Astrocyte (in vitro differentiated cells and primary cell): ENCODE results near the gene TMEM100. TPM values are rescaled to one million over a fixed set of nuclear protein-coding genes. Genes with fewer than 3 reads are reported as not detected.

Source experiments
- DNase-seq: peaks from one replicate; pipeline ENCODE4 v3.0.0-alpha.2; 2010; ENCODE audit warnings: low read depth
- FAIRE-seq: peaks from 2 replicates; lab custom pipeline; 2011; peaks lifted over from hg19 to GRCh38; lab: Jason Lieb, UNC
- H2AFZ ChIP-seq: 2 replicates; pipeline ENCODE4 v1.6.0; 2012; ENCODE audit warnings: low read depth, low read length, inconsistent platforms
- H3K27ac ChIP-seq: 2 replicates; pipeline ENCODE4 v1.5.1; 2011; ENCODE audit warnings: low read depth, low read length, inconsistent platforms
- H3K27me3 ChIP-seq: 2 replicates; pipeline ENCODE4 v1.6.0; 2011; ENCODE audit warnings: low read length, inconsistent platforms; ENCODE audit not compliant: insufficient read depth
- H3K36me3 ChIP-seq: 2 replicates; pipeline ENCODE4 v1.5.1; 2011; ENCODE audit warnings: low read length, inconsistent platforms; ENCODE audit not compliant: insufficient read depth
- H3K4me1 ChIP-seq: 2 replicates; pipeline ENCODE4 v1.5.1; 2011; ENCODE audit warnings: low read length, inconsistent platforms; ENCODE audit not compliant: insufficient read depth
- H3K4me2 ChIP-seq: 2 replicates; pipeline ENCODE4 v1.6.0; 2012; ENCODE audit warnings: low read length, inconsistent platforms
- H3K4me3 ChIP-seq: 2 replicates; pipeline ENCODE4 v1.5.1; 2011; ENCODE audit warnings: low read depth, mild to moderate bottlenecking, low read length, inconsistent platforms; ENCODE audit not compliant: insufficient read depth
- H3K79me2 ChIP-seq: 2 replicates; pipeline ENCODE4 v1.6.0; 2012; ENCODE audit warnings: mild to moderate bottlenecking, low read length, inconsistent platforms; ENCODE audit not compliant: insufficient read depth
- H3K9ac ChIP-seq: 2 replicates; pipeline ENCODE4 v1.6.0; 2012; ENCODE audit warnings: mild to moderate bottlenecking, low read length, inconsistent platforms
- H3K9me3 ChIP-seq: 2 replicates; pipeline ENCODE4 v1.5.1; 2012; ENCODE audit warnings: low read depth, mild to moderate bottlenecking, low read length, inconsistent platforms; ENCODE audit not compliant: insufficient read depth
- H4K20me1 ChIP-seq: 2 replicates; pipeline ENCODE4 v1.6.0; 2012; ENCODE audit warnings: low read length, inconsistent platforms; ENCODE audit not compliant: insufficient read depth
- H3K27ac Mint-ChIP-seq: one replicate; pipeline ENCODE4 v1.8.0; 2021; ENCODE audit warnings: mild to moderate bottlenecking, mixed read lengths; ENCODE audit not compliant: unreplicated experiment
- H3K27me3 Mint-ChIP-seq: one replicate; pipeline ENCODE4 v1.8.0; 2021; ENCODE audit warnings: low read depth, mixed read lengths; ENCODE audit not compliant: unreplicated experiment
- H3K36me3 Mint-ChIP-seq: one replicate; pipeline ENCODE4 v1.8.0; 2021; ENCODE audit warnings: low read depth, mixed read lengths; ENCODE audit not compliant: unreplicated experiment
- H3K4me1 Mint-ChIP-seq: one replicate; pipeline ENCODE4 v1.8.0; 2021; ENCODE audit warnings: low read depth, mixed read lengths; ENCODE audit not compliant: unreplicated experiment
- H3K4me3 Mint-ChIP-seq: one replicate; pipeline ENCODE4 v1.8.0; 2021; ENCODE audit warnings: mild to moderate bottlenecking, moderate library complexity, mixed read lengths; ENCODE audit not compliant: unreplicated experiment
- H3K9me3 Mint-ChIP-seq: one replicate; pipeline ENCODE4 v1.8.0; 2021; ENCODE audit warnings: mild to moderate bottlenecking, mixed read lengths; ENCODE audit not compliant: unreplicated experiment
- EZH2 ChIP-seq: IDR thresholded peaks from 2 replicates; pipeline ENCODE4 v1.6.1; 2012; ENCODE audit warnings: mild to moderate bottlenecking, low read length, inconsistent platforms; ENCODE audit not compliant: insufficient read depth
- total RNA-seq: library from RNA; stranded (reverse); gene quantifications from 2 replicates; pipeline ENCODE4 v1.2.1, GENCODE V29; 2021
- TF ChIP-seq, protein P1 (sequence below): IDR thresholded peaks from 2 replicates; pipeline ENCODE4 v1.5.1; 2011; ENCODE audit warnings: low read depth, mild to moderate bottlenecking, inconsistent platforms, low read length, moderate library complexity; ENCODE audit not compliant: insufficient read depth

Gene TMEM100
- total RNA-seq, 1 donor from 2014 or later = 7.3 TPM

DNA sequence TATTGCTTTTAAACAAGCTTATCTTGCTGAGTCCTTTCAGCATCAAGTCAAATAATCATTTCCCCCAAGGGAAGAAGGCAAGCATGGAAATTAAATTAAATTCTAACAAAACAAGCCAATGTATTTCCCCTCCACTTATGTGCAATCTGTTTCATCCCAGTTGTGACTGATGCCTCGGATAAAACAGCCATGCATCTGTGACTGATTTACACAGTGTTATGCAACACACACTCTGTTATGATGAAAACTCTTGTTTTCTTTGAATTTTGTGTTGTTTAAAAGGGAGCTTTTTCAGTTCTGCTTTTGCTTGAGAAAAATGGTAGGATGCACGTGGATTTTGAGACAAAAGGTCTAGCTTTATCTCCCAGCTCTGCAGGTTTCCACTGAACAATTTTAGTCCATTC lies 32.6 kb downstream of the TMEM100 start:
- no peaks in the 10 kb centered on the region for H3K79me2 ChIP-seq
- no peak overlapping the region for H2AFZ ChIP-seq
- DNase-seq = no peak

DNA sequence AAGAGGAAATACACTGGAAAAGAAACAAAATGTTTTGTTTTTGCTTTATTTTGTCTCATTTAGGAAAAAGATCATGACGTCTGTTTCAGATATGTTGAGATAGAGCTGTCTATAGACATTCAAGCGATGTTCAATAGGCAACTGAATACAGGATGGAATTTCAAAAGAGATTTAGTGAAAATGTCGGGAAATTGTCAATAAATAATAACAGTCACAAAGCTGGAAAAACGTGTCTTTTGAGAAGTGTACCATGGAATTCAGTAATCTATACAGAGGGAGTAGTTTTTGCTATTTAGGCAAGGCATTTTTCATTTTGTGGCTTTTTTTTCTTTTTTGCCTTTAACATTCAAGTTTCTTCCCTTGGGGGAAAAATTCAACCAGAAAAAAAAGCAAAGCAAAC lies 33.0 kb downstream of the TMEM100 start:
- H3K4me2 ChIP-seq = no peak overlapping the region
- no peak overlapping the region for H3K27ac Mint-ChIP-seq
- TF ChIP-seq EZH2 = no peak
- TF ChIP-seq, protein P1, sequence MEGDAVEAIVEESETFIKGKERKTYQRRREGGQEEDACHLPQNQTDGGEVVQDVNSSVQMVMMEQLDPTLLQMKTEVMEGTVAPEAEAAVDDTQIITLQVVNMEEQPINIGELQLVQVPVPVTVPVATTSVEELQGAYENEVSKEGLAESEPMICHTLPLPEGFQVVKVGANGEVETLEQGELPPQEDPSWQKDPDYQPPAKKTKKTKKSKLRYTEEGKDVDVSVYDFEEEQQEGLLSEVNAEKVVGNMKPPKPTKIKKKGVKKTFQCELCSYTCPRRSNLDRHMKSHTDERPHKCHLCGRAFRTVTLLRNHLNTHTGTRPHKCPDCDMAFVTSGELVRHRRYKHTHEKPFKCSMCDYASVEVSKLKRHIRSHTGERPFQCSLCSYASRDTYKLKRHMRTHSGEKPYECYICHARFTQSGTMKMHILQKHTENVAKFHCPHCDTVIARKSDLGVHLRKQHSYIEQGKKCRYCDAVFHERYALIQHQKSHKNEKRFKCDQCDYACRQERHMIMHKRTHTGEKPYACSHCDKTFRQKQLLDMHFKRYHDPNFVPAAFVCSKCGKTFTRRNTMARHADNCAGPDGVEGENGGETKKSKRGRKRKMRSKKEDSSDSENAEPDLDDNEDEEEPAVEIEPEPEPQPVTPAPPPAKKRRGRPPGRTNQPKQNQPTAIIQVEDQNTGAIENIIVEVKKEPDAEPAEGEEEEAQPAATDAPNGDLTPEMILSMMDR = no peak
- H3K9me3 ChIP-seq = no peaks in the 10 kb centered on the region
- no peaks in the 10 kb centered on the region for H3K27me3 Mint-ChIP-seq
- no peaks in the 10 kb centered on the region for H3K36me3 ChIP-seq
- H3K79me2 ChIP-seq = no peaks in the 10 kb centered on the region
- no peak overlapping the region for H3K4me3 ChIP-seq
- H2AFZ ChIP-seq = no peak overlapping the region
- DNase-seq (no peak), FAIRE-seq (no peak)
- H4K20me1 ChIP-seq = no peaks in the 10 kb centered on the region
- no peak overlapping the region for H3K4me3 Mint-ChIP-seq
- no peak overlapping the region for H3K27ac ChIP-seq
- H3K36me3 Mint-ChIP-seq = no peaks in the 10 kb centered on the region
- H3K9ac ChIP-seq = no peak overlapping the region
- peaks cover 7% of the 10 kb centered on the region for H3K9me3 Mint-ChIP-seq
- peaks cover 2% of the 10 kb centered on the region for H3K27me3 ChIP-seq
- no peaks in the 10 kb centered on the region for H3K4me1 Mint-ChIP-seq
- no peaks in the 10 kb centered on the region for H3K4me1 ChIP-seq

More for the DNA sequence above, 32.6 kb downstream of the TMEM100 start:
- Mint-ChIP-seq H3K4me3 (no peak overlapping the region), H3K4me1 (no peaks in the 10 kb centered on the region), H3K9me3 (peaks cover 7% of the 10 kb centered on the region), H3K27me3 (no peaks in the 10 kb centered on the region), H3K36me3 (no peaks in the 10 kb centered on the region), H3K27ac (no peak overlapping the region)
- H3K36me3 ChIP-seq = no peaks in the 10 kb centered on the region
- no peaks in the 10 kb centered on the region for H3K4me1 ChIP-seq
- peaks cover 2% of the 10 kb centered on the region for H3K27me3 ChIP-seq
- H3K27ac ChIP-seq = no peak overlapping the region
- H4K20me1 ChIP-seq = no peaks in the 10 kb centered on the region
- TF ChIP-seq, protein P1 = no peak
- TF ChIP-seq EZH2 = no peak
- no peak for FAIRE-seq
- H3K9me3 ChIP-seq = no peaks in the 10 kb centered on the region
- no peak overlapping the region for H3K9ac ChIP-seq
- no peak overlapping the region for H3K4me2 ChIP-seq
- no peak overlapping the region for H3K4me3 ChIP-seq

DNA sequence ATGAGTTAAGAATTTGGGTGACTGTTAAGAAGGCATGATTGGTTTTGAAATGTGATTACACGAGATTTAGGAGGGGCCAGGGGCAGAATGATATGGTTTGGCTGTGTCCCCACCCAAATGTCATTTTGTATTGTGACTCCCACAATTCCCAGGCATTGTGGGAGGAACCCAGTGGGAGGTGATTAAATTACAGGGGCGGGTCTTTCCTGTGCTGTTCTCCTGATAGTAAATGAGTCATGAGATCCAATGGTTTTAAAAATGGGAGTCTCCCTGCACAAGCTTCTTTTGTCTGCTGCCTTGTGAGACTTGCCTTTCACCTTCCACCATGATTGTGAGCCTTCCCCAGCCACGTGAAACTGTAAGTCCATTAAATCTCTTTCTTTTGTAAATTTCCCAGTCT lies 34.6 kb downstream of the TMEM100 start:
- H3K27ac Mint-ChIP-seq = no peak overlapping the region
- peaks cover 7% of the 10 kb centered on the region for H3K9me3 Mint-ChIP-seq
- Histone ChIP-seq H2AFZ (no peak overlapping the region), H4K20me1 (no peaks in the 10 kb centered on the region), H3K36me3 (no peaks in the 10 kb centered on the region), H3K4me3 (no peak overlapping the region), H3K27ac (no peak overlapping the region), H3K9me3 (no peaks in the 10 kb centered on the region), H3K9ac (no peak overlapping the region), H3K27me3 (peaks cover 4% of the 10 kb centered on the region), H3K4me1 (no peaks in the 10 kb centered on the region), H3K79me2 (no peaks in the 10 kb centered on the region), H3K4me2 (no peak overlapping the region)
- H3K4me1 Mint-ChIP-seq = no peaks in the 10 kb centered on the region
- H3K36me3 Mint-ChIP-seq = no peaks in the 10 kb centered on the region
- no peak for DNase-seq
- TF ChIP-seq, protein P1 = no peak
- no peak for TF ChIP-seq EZH2
- no peaks in the 10 kb centered on the region for H3K27me3 Mint-ChIP-seq
- no peak for FAIRE-seq
- H3K4me3 Mint-ChIP-seq = no peak overlapping the region
